Adrenal gland (tissue), 5 donors: ENCODE results near the gene GARS1.
A peak's percentile ranks its signal among the peaks of the same experiment; 100 is the strongest.

Experiments used
- CTCF ChIP-seq, 6 experiments: fragments of 450-650 bp in 4 of 6; fragments of 200-600 bp in 2 of 6; sonication (generic) in 1 of 6; IDR thresholded peaks; 1 replicate in 5 of 6; 2 replicates in 1 of 6; pipeline versions ENCODE4 v1.5.1 to v1.8.0; 2016 to 2021; ENCODE audit warnings: antibody characterized with exemption in 6 of 6, mild to moderate bottlenecking in 2 of 6, moderate library complexity in 1 of 6
- POLR2A ChIP-seq, 2 donors: fragments of 450-650 bp; IDR thresholded peaks; one replicate each; pipeline ENCODE4 v1.6.1; 2017; ENCODE audit warnings: antibody characterized with exemption in 2 of 2, mild to moderate bottlenecking in 2 of 2, moderate library complexity in 1 of 2
- donor health status: DM: no; HTN: no; CAD: no.

GRCh38 chr7:30625283-30625682 is 30.6 kb downstream of the GARS1 start:
- peak in 2 of 6 experiments; percentile 16 to 26 for TF ChIP-seq CTCF (IDR thresholded peaks at IDR 0.05)
- TF ChIP-seq POLR2A (IDR thresholded peaks at IDR 0.05): no peak
